NCI-H2196 (cell line): ENCODE data around the gene HAL.

Experiments used
- DNase-seq: peaks from one replicate; lab custom pipeline; 2025; ENCODE audit not compliant: unreplicated experiment; lab: John Stamatoyannopoulos, UW

HAL gene

DNA sequence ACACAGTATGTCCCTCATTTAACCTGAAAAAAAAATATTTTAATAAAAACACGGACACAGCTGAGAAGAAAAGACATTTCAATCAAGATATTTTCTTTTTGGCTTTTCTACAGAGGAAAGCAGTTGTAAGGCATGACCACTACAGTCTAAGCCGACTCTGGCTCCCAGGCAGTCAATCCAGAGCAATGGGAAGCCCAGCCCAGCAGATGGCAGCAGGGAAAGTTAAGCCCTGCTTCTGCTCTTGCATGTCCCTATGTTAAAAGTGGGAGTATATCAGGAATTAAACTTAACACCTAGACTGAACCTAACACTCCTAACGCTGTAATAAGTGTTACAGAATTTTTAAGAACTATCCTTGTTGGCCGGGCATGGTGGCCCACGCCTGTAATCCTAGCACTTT, 19.5 kb upstream of the HAL start:
- DNase-seq, result peak; percentile 7

DNA sequence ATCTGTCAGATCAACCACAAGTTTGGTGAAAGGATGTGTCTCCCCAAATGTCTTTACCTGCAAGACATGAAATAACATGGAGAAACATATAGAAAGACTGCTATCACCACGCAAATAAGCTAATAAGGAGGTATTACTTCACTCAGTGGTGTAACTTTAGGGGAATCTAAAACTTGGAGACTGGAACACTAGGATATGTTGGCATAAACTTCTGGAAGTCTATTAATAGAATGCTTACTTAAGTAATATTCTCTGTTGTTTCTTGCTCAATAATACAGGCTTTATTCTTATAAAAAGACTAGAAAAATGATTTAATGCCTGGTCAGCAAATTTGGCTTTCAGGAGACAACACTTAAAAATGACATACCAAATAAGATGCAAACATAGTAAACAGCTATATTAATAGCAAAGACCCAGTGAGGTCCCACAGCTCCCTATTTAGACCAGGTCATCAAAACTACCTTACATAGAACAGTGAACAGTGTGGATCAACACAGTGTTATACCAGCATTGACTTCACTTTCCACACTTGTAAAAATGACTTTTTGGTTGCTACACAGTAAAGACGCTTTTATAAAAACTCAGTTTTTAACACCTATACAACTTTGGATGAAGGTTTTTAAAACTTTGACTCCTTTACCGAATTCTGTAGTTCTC, 18.9 kb upstream of the HAL start:
- no peak for DNase-seq

DNA sequence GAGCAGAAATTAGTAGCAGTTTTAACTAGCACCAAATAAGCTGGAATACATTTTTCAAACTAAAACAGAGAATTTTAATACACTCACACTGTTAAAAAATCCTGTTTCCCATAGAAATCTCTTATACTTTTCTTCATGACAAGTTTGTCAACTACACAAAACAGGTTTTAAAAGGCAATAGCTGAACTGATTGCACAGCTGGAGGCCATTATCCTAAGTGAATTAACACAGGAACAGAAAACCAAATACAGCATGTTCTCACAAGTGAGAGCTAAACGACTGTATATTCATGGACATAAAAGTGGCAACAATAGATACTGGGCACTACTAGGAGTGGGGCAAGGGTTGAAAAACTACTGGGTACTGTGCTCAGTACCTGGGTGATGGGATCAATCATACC, 11.6 kb upstream of the HAL start:
- DNase-seq, result no peak

DNA sequence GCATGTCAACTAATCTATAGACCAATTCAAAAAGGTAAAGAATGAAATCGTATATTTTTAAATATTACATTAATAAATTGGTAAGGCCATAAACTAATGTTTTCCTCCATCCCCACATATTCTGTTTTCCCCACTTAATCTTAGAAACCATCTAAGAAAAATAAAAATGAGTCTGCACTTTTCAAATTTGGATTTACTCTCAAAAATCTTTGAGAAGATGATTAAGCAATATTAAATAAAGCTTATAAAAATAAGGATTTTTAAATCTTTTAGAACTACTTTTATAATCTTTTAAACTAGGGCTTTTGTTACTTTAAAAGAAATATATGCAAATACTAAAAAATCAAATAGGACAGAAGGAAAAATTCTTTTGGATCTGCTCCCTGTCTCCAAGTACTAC, 10.6 kb upstream of the HAL start:
- no peak for DNase-seq

DNA sequence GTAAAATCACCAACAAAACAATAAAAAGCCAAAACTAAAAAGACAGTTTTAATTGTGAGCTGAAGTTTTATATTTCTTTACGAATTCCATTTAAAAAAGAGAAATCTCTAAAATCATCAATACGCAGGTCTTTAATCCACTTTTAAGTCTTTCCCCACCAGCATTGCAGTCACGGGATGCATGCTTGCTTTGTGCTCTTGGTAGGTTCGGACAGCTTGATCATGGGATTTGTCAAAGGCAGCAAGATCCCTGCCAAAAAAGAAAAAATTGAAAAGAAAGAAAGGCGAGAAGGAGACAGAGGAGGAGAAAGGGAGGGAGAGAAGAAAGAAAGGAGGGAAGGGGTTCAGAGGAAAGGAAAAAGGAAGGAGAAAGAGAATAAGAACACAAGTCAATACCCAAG, 4.7 kb upstream of the HAL start:
- no peak for DNase-seq

DNA sequence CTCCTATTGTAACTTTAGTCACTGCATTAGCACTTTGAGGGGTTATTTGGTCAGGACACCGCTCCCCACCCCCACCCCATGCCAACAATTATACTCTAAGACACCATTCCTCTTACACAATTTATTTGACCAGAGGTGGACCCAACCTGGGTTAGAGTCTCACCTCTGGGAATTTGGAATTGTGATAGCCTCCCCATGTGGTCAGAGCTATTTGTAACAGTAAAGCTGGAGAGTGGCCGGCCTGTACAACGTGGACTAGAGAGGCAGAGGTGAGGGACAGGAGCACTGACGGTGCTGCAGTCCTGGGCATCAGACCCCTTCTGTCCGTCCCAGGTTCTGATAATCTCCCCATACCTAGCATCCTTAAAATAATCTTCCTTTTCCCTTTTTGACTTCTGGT, 3.3 kb upstream of the HAL start:
- DNase-seq, result no peak

DNA sequence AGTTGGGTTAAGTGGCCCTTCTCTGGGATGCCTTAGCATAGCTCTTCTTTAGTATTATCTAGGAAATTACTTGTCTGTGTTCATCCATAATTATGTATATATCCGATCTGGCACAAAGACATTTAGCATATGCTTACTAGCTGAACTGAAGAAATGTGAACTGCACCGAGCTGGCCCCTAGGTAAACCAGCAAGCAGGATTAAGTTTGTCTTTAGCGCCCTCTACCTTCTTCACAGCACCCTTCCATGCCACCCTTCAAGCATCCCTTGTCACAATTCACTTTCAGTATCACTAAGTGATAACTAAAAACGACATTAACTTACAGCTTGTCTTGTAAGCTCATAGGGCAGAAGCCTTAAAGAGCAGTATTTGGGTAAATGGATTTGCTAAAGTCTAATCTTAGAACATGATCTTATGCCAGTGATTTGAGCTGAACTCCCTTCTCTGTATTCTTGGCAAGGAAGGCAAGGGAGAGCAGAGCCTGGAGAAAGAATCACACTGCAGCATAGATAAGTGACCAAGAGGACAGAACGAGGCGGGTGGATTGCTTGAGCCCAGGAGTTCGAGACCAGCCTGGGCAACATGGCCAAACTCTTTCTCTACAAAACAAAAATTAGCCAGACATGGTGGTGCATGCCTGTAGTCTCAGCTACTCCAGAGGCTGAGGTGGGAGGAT, 2.6 kb upstream of the HAL start:
- DNase-seq, result peak; percentile 62

DNA sequence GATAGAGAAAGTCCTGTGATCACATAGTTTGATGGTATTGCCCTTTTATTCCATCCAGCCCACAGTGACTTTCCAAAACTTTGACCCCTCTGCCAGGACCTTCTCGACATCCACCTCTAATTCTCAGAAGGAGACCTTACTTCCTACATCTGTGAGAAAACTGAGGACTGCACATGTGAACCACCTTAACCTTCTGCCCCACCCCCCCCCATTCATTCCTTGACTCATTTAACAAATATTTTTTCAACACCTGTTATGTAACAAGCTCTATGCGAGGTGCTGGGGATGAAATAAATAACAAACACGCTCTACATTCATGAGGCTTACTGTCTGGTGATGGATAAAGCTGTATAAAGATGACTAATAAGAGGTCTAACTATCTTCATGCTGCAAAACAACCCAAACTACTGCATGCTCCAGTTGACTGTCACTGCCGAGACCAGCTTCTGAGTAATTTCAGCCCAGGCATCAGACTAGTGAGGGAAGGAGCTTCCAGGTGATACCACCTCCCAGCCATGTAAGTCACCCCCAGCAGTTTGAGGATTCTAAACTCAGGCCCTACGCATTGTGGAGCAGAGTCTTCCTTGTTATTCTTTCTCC, 1.9 kb upstream of the HAL start:
- DNase-seq, result no peak

DNA sequence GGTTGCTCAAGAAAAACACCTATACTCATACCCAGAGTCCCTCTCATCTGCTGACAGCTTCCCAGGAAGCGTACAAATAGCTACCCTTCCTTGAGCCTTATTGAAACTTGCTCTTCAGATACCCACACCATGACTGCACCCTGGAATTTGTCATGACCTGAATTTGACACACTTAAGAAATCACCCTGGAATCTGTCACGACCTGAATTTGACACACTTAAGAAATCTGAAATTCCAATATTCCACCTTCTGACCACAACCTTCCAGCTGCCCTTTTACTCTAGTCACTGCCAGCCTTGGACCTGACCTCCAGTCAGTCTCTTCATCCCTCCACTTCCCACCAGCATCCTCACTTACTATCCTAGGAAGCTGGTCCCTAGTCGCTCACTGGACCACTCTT, 1.1 kb upstream of the HAL start:
- DNase-seq, result no peak

DNA sequence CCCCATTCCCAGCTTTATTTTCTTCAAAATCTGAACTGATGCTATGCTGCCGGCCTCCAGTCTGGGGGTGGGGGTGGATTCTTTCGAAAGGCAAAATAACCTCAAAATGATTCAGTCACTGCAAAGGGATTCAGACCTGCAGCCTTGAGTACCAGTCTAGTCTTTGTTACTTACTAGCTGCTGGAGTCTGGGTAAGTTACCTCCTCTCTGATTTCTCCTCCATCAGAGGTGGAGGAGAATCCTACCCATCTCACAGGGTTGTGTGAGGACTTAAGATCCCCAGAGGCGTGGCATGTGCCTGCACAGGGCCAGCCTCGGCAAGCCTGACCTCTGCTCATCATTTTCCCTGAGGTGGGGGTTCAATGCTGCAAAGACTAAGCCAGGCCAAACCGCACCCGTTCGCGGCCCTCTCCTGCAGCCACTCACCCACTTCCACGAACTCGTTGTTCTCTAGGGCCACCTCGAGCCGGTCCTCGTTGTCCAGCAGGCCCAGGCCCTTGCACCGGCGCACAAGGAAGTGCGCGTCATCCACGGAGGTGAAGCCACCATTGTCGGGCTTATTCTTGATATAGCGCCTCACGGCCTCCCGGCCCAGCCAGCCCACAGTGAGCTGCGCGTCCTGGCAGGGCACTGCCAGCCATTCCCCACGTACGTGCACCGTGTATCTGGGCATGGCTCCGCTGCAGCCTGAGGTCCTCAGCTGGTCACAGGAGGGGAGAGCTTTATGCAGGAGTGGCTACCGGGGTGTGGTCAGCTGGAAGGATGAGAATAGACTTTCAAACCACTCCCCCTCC, 709 bp downstream of the HAL start:
- DNase-seq, result no peak

DNA sequence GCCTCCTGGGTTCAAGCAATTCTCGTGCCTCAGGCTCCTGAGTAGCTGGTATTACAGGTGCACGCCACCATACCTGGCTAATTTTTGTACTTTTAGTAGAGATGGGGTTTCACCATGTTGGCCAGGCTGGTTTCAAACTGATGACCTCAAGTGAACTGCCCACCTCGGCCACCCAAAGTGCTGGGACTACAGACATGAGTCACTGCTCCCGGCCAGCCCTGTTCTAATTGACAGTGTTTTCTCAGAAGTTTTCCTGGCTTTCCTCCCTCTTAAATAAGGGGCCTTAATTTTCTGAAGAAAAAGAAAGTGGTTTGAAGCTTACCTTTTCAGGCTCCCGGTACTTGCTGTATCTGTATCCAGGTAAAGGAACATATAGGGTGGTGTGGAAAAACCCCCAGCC, 1.7 kb downstream of the HAL start:
- DNase-seq, result no peak

DNA sequence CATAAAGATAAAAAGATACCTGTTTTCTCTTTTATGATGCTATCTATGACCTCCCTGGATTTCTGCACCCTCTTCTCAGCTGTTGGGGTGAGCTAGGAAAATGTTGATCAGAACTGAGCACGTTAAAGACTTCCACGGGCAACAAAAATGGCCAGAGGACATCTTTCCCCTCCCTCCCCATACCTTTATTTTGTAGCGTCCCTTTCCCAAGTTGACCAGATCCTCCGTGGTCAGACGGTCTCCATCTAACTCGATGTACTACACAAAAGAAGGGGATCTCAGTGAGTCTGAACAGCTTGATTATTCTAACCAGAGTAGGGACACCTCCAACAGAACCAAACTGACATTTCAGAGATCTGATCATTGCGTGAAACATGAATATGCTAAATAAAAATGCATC, 2.2 kb downstream of the HAL start:
- no peak for DNase-seq

DNA sequence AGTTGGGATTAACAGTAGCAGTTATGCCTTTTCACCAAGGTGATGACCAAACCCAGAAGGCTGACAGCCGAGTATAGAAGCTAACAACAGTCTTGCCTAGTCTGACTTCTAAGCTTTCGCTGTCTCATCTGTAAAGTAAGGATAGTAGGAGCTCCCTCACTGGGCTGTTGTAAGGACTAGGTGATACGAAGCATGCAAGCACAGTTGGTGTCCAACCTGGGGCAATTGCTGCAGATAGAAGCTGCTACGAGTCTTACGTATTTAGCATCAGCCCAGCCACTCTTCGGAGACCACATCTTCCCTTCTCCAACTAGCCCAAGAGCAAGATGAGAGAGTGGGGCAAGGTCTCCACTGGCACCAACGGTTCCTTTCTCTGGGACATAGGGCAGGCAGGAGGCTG, 6.0 kb downstream of the HAL start:
- DNase-seq, result no peak

DNA sequence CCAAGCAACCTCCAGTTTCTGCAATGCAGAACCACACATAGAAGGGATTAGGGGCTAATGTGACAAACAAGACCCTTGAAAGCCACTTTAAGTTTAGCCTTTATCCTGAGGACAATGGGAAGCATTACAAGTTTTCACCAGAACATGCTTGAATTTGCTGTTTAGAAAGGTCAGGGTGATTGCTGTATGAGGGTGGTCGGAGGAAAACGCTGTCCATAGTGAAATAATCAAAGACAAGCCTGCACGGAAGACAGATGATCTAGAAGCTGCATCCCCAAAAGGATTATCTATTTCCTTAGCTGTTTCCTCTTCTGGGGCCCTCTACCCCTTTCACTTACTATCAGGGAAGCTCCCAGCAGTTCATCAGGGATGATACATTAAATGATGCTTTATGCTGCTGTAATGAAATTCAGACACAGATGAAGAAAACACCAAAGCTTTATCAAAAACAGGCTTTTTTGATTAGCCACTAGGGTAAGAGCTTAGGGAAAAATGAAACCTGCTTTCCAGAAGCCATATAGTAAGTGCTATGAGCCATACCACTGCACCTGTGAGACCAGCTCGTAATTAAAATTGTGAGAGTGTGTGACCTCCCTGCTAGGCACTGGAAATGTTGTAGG, 6.5 kb downstream of the HAL start:
- DNase-seq, result no peak

DNA sequence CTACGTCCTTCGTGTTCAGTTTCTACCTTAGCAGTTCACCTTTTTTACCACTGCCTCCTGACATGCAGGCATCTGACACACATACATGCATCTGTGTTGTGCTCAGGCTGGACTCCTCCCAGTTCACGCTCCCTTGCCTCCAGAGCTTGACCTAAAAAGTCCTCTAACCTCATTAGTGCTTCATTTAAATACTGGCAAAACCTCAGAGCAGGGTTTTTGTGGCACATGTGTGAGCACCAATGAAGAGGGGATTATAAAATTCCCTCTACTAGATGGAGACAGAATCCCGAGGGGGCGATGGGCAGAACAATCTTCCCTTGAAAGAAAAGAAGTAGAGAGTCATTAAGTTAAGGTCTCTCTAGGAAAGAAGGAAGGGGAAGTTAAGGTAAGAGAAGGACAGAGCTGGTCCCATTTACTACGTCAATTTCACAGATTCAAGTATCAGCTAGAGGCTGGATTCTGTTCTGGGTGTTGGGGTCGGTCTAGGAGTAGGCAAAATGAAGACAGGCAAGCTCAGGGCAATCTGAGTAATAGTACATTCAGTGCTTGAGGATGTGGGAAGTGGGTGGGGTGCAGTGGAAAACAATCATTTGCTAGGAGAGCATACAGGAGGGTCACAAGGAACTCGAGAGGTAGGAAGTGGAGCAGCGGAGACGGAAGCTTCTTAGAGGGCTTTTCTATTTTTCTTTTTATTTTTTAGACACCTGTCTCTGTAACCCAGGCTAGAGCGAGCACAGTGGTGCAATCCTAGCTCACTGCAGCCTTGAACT, 7.5 kb downstream of the HAL start:
- no peak for DNase-seq

DNA sequence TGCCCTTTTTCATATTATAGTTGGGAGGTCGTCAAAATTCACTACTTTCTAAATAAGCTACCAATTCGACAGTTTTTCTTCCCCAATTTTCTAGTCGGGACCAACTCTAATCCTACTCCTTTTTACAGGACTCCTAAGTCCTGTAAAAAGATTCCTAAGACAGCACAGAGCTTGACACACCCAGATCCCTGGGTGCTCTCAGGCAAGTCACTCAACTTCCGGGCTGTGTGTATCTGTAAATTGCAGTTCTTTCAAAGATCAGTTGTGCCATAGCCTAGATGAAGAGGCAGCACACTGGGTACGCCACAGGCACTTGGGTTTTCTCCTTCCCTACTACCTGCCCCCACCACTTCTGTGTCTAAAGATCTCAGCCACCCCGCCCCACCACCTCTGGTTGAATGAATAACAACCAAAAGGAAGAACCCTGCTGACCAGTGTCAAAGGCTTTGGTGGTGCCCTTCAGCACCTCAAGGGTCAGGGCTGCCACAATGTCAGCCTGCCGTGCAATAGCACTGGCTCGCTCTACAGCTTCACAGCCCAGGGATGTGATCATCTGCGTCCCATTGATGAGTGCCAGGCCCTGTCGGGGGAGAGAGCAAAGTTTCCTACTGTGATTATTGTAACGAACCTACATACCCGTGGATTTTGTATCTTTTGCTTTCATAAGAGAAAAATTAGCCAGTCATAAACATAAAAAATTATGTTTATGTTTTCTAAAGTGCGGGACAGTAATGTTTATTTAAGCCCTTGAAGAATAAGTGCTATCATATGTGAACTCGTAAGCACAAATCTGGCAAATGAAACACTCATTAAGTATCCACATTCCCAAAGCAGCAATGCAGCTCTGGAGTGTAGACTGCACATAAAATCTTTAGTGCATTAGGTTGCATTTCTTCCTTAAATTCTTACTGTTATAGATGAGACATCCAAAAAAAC, 9.2 kb downstream of the HAL start:
- no peak for DNase-seq

DNA sequence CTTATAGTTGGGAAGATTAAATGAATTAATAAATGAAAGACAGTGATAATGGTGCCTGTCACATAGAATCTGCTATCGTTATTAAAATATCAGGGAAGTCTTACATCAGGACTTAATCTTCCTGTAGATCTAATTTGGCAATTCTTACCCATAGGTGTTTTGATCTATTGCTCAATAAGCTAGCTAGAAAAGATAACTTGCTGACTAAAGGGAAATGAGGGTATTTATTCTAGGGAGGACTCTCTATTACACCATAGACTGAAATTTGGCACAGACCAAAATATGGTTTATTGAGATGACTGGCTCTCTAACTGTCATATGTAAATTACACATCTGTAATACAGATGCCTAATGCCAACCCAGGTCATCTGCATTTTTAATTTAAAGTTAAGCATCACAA, 11.5 kb downstream of the HAL start:
- DNase-seq, result no peak

DNA sequence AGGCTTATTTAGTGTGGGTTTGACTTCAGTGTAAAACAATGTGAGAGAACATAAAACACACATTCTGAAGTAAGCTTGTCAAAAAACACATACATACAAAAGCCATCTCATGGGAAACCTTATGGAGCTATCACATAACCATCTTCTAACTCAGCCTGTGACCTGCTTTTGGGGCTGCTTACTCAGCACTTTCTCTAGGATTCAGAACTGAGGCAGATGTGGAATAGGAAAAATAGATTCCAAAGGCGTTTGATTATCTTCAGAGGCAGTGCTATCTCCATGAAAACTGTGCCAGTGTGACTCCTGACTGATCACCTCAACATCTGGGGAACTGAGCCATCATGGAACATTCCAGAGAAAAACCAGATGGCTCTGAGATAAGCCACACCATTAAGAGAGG, 13.5 kb downstream of the HAL start:
- DNase-seq, result no peak

DNA sequence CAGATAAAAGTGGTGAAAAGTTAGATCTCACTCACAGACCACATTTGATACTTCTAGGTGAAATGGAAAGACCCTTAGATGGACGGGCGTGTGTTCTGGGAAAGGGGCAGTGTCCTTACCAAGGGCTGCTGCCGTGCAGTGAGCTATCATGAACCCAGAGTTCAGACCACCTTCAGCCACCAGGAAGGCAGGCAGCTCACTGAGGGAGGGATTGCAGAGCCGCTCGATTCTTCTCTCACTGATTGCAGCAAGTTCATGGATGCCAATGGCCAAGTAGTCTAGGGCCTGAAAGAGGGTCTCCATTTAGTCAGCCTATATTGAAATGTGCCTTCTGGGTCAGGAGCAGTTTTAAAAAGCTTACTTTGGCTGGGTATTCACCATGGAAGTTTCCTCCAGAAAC, 15.7 kb downstream of the HAL start:
- no peak for DNase-seq

DNA sequence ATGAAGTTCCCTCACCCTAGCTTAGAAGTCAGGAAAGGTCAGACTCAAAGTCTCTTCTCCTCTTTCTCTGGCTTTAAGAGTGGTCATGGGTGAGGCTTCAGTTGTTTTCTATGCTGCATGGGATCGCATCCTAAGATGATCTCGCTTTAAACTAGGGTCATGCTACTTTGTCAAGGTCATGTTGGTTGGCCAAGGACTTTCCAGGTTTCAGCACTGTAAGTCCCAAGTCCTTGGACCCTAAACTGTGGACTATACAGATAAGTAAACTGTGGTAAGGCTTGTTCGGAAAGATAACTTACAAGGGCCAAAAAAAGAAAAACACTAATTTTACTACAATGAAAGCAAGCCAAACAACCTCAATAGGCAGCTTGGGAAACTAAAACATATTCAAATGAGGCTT, 17.4 kb downstream of the HAL start:
- DNase-seq, result no peak
